Panc1 (cell line): ENCODE results near the gene CNR2. TPM values are rescaled to one million over a fixed set of nuclear protein-coding genes. Genes with fewer than 3 reads are reported as not detected.

Source experiments
- ATAC-seq: fragments of 200-7000 bp; cut with Tn5 transposase; 2 replicates; pipeline ENCODE4 v1.9.1; 2020; ENCODE audit warnings: mild to moderate bottlenecking, moderate library complexity
- BruUV-seq: library from RNA; stranded (reverse); fragments of 400-500 nt; replicated peaks from 2 replicates; lab custom pipeline; 2021; lab: Mats Ljungman, UMichigan
- CTCF ChIA-PET: fragments of 300-600 bp; sonication (Branson Sonifier 250); formaldehyde crosslinking; loops from one replicate; lab custom pipeline; 2022; ENCODE audit warnings: antibody characterized with exemption; lab: Charles Lee
- POLR2A ChIA-PET: fragments of 300-600 bp; sonication (Branson Sonifier 250); formaldehyde crosslinking; loops from one replicate; lab custom pipeline; 2022; ENCODE audit warnings: antibody characterized with exemption; lab: Charles Lee
- DNase-seq: peaks from one replicate; pipeline ENCODE4 v3.0.0-alpha.2; 2010; ENCODE audit warnings: low read depth, low spot score
- H3K27ac ChIP-seq: 2 replicates; pipeline ENCODE4 v1.5.1; 2011; ENCODE audit warnings: mild to moderate bottlenecking, low read length, inconsistent platforms
- H3K27me3 ChIP-seq: fragments of 200-500 bp; sonication (Bioruptor generic); 2 replicates; pipeline ENCODE4 v1.6.0; 2014; ENCODE audit warnings: low read length, inconsistent platforms; ENCODE audit not compliant: control insufficient read depth, insufficient read depth
- H3K36me3 ChIP-seq: fragments of 200-500 bp; sonication (Bioruptor generic); 2 replicates; pipeline ENCODE4 v1.5.1; 2014; ENCODE audit warnings: inconsistent platforms, mild to moderate bottlenecking, low read length, moderate library complexity; ENCODE audit not compliant: control insufficient read depth, insufficient read depth
- H3K4me1 ChIP-seq: 2 replicates; pipeline ENCODE4 v1.5.1; 2011; ENCODE audit warnings: inconsistent platforms, mild to moderate bottlenecking, low read length, moderate library complexity; ENCODE audit not compliant: control insufficient read depth, insufficient read depth
- H3K4me3 ChIP-seq, 2 experiments: 2 replicates each; pipeline ENCODE4 v1.5.1; 2011 to 2012; ENCODE audit warnings: low read depth in 2 of 2, low read length in 2 of 2, mild to moderate bottlenecking in 2 of 2, inconsistent platforms in 1 of 2, moderate library complexity in 1 of 2
- H3K9me3 ChIP-seq: fragments of 200-500 bp; sonication (Bioruptor generic); 2 replicates; pipeline ENCODE4 v1.5.1; 2014; ENCODE audit warnings: low read depth, mild to moderate bottlenecking, inconsistent platforms, low read length, moderate library complexity; ENCODE audit not compliant: control insufficient read depth, insufficient read depth
- POLR2AphosphoS5 ChIP-seq: IDR thresholded peaks from 2 replicates; pipeline ENCODE4 v1.6.1; 2012; ENCODE audit warnings: mild to moderate bottlenecking, low read depth, low read length, moderate library complexity
- REST ChIP-seq, 2 experiments: IDR thresholded peaks; 2 replicates each; pipeline ENCODE4 v1.6.1; 2011 to 2012; ENCODE audit warnings: low read depth in 2 of 2, control low read depth in 1 of 2, low read length in 1 of 2, mild to moderate bottlenecking in 1 of 2, moderate library complexity in 1 of 2; ENCODE audit not compliant: insufficient read depth in 1 of 2
- SIN3A ChIP-seq: IDR thresholded peaks from 2 replicates; pipeline ENCODE4 v1.6.1; 2012; ENCODE audit warnings: low read depth, mild to moderate bottlenecking, low read length, moderate library complexity, borderline replicate concordance; ENCODE audit not compliant: insufficient read depth
- TCF7L2 ChIP-seq: IDR thresholded peaks from 2 replicates; pipeline ENCODE4 v1.6.1; 2011; ENCODE audit warnings: mild to moderate bottlenecking, low read depth, low read length, inconsistent platforms
- in situ Hi-C: cut with HindIII; loops from 2 replicates; pipeline ENCODE4 v1.10.0; 2016; ENCODE audit warnings: low sequenced_read_pairs, low pct_unique_long_range_greater_than_20kb
- intact Hi-C: fragments of 100-400 bp; cut with micrococcal nuclease; formaldehyde crosslinking; loops from one replicate; pipeline ENCODE4 v1.10.0; 2022; ENCODE audit not compliant: unreplicated experiment
- total RNA-seq: library from RNA; stranded (reverse); gene quantifications from one replicate; pipeline ENCODE4 v1.2.1, GENCODE V29; 2021; ENCODE audit not compliant: unreplicated experiment
- TF ChIP-seq, protein P1 (sequence below): fragments of 450-650 bp; IDR thresholded peaks from 2 replicates; pipeline ENCODE4 v1.5.1; 2017; ENCODE audit warnings: mild to moderate bottlenecking

CNR2 gene
- total RNA-seq, 1 experiment from 2014 or later = not detected

DNA sequence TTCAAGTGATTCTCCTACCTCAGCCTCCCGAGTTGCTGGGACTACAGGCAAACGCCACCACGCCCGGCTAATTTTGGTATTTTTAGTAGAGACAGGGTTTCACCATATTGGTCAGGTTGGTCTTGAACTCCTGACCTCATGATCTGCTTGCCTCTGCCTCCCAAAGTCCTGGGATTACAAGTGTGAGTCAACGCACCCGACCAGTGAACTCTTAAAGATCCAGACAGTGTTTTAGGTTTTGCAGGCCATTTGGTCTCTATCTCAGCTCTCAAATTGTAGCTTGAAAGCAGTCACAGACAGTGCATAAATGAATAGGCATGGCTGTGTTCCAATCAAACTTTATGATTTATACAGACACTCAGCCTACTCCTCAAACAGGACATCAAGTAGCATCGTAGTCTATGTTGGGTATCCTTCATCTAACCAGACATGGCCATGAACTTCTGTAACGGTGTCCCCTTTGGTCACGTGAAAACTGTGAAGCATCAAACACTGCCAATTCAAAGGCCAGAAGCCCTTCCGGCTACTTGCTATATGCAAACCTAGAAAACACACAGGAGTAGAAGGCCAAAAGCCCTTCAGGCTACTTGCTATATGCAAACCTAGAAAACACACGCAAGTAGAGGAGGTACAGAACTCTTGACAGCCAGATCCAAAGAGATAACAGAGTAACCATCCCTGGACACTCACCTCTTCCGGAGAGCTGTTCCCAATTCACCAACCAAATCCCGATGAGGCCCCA lies 48.2 kb downstream of the CNR2 start:
- H3K36me3 ChIP-seq = no peaks in the 10 kb centered on the region
- H3K9me3 ChIP-seq = no peaks in the 10 kb centered on the region
- TF ChIP-seq POLR2AphosphoS5 (no peak), SIN3A (no peak), REST (IDR thresholded peaks at IDR 0.05; ENCODE audit: insufficient read depth in 1 of 2, low read depth in 2 of 2, low read length in 1 of 2) (no peak), TCF7L2 (no peak)
- TF ChIP-seq, protein P1, sequence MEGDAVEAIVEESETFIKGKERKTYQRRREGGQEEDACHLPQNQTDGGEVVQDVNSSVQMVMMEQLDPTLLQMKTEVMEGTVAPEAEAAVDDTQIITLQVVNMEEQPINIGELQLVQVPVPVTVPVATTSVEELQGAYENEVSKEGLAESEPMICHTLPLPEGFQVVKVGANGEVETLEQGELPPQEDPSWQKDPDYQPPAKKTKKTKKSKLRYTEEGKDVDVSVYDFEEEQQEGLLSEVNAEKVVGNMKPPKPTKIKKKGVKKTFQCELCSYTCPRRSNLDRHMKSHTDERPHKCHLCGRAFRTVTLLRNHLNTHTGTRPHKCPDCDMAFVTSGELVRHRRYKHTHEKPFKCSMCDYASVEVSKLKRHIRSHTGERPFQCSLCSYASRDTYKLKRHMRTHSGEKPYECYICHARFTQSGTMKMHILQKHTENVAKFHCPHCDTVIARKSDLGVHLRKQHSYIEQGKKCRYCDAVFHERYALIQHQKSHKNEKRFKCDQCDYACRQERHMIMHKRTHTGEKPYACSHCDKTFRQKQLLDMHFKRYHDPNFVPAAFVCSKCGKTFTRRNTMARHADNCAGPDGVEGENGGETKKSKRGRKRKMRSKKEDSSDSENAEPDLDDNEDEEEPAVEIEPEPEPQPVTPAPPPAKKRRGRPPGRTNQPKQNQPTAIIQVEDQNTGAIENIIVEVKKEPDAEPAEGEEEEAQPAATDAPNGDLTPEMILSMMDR = no peak
- DNase-seq (no peak), ATAC-seq (no peak)
- H3K27ac ChIP-seq = no peak overlapping the region
- no peaks in the 10 kb centered on the region for H3K27me3 ChIP-seq
- BruUV-seq = no TSS peak
- in situ Hi-C loops (no loop called here), intact Hi-C loops (no loop called here)
- no peak overlapping the region for H3K4me3 ChIP-seq
- H3K4me1 ChIP-seq = peaks cover 11% of the 10 kb centered on the region; the same call in 1 of the 2 replicates
- ChIA-PET POLR2A (interaction anchor here (0.6 kb wide), 1 partner anchor 62 kb away, joined by 3 read pairs; no protein-coding TSS in a partner anchor), CTCF (no interaction called here)

DNA sequence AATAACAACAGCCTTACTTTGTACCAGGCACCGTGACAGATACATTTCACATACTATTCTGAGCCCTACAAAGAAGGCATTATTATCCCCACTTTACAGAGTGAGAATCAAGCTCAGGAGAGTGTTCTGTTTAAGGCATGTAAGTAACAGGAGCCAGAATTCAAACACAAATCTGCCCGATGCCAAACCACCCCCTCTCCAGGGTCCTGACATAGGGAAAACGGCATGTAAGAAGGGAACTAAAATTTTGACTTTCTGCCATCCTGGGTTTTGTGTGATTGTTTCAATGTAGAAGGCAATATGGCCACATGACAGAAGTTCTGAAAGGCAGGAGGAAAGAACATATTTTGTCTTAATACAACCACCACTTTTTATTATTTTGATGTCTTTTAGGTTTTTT lies 50.5 kb downstream of the CNR2 start:
- Histone ChIP-seq H3K4me1 (peaks cover 9% of the 10 kb centered on the region; the same call in 1 of the 2 replicates), H3K9me3 (no peaks in the 10 kb centered on the region), H3K27ac (no peak overlapping the region), H3K36me3 (no peaks in the 10 kb centered on the region), H3K4me3 (no peak overlapping the region), H3K27me3 (no peaks in the 10 kb centered on the region)
- TF ChIP-seq TCF7L2 (no peak), REST (IDR thresholded peaks at IDR 0.05; ENCODE audit: insufficient read depth in 1 of 2, low read depth in 2 of 2, low read length in 1 of 2) (peak in 1 of 2 experiments; percentile 54; a peak in 1 of 4 replicates)
- POLR2A ChIA-PET = no interaction called here
- no peak for DNase-seq
- in situ Hi-C loops = no loop called here
- no TSS peak for BruUV-seq
- intact Hi-C loops = no loop called here
- CTCF ChIA-PET = no interaction called here
- no peak for ATAC-seq
